H9 (cell line): ENCODE measurements around the gene JARID2. TPM values are rescaled to one million over a fixed set of nuclear protein-coding genes. Genes with fewer than 3 reads are reported as not detected.

Experiments used
- DNase-seq: peaks from one replicate; pipeline ENCODE4 v3.0.0-alpha.2; 2017
- H2AFZ ChIP-seq: one replicate; pipeline ENCODE4 v1.6.1; 2013; ENCODE audit warnings: mild to moderate bottlenecking, low read length, control low read depth, moderate library complexity
- H2AK5ac ChIP-seq: 2 replicates; pipeline ENCODE4 v1.6.1; 2013; ENCODE audit warnings: low read length, control low read depth, mixed read lengths; ENCODE audit not compliant: insufficient read length
- H2BK120ac ChIP-seq: one replicate; pipeline ENCODE4 v1.6.1; 2013; ENCODE audit warnings: low read depth, mild to moderate bottlenecking, low read length, control low read depth, inconsistent platforms; ENCODE audit not compliant: poor library complexity, severe bottlenecking
- H2BK12ac ChIP-seq: 2 replicates; pipeline ENCODE4 v1.6.1; 2013; ENCODE audit warnings: low read length, control low read depth, mixed read lengths, low read depth; ENCODE audit not compliant: insufficient read length
- H2BK15ac ChIP-seq: 2 replicates; pipeline ENCODE4 v1.6.1; 2013; ENCODE audit warnings: low read depth, low read length, control low read depth
- H2BK20ac ChIP-seq: one replicate; pipeline ENCODE4 v1.6.1; 2013; ENCODE audit warnings: low read depth, mild to moderate bottlenecking, low read length, control low read depth, inconsistent platforms; ENCODE audit not compliant: poor library complexity, severe bottlenecking
- H2BK5ac ChIP-seq: 2 replicates; pipeline ENCODE4 v1.6.1; 2013; ENCODE audit warnings: low read length, control low read depth, mixed read lengths; ENCODE audit not compliant: insufficient read length
- H3K14ac ChIP-seq: 2 replicates; pipeline ENCODE4 v1.6.1; 2013; ENCODE audit warnings: low read length, control low read depth; ENCODE audit not compliant: insufficient read depth
- H3K18ac ChIP-seq: 2 replicates; pipeline ENCODE4 v1.6.1; 2013; ENCODE audit warnings: low read depth, mild to moderate bottlenecking, mixed read lengths, low read length, control low read depth; ENCODE audit not compliant: insufficient read length
- H3K23ac ChIP-seq: 2 replicates; pipeline ENCODE4 v1.6.1; 2013; ENCODE audit warnings: low read length, control low read depth, mixed read lengths, low read depth; ENCODE audit not compliant: insufficient read length
- H3K23me2 ChIP-seq: 2 replicates; pipeline ENCODE4 v1.6.1; 2013; ENCODE audit warnings: low read depth, mild to moderate bottlenecking, mixed read lengths, low read length, control low read depth; ENCODE audit not compliant: insufficient read length, poor library complexity, severe bottlenecking
- H3K27ac ChIP-seq: 2 replicates; pipeline ENCODE4 v1.5.1; 2013; ENCODE audit warnings: low read length, control low read depth, mixed read lengths, low read depth; ENCODE audit not compliant: insufficient read length
- H3K27me3 ChIP-seq: 2 replicates; pipeline ENCODE4 v1.6.1; 2013; ENCODE audit warnings: low read length, control low read depth, inconsistent platforms; ENCODE audit not compliant: insufficient read depth
- H3K4ac ChIP-seq: 2 replicates; pipeline ENCODE4 v1.6.1; 2013; ENCODE audit warnings: low read depth, mild to moderate bottlenecking, control low read depth, inconsistent platforms, low read length, moderate library complexity
- H3K4me1 ChIP-seq: 2 replicates; pipeline ENCODE4 v1.6.1; 2013; ENCODE audit warnings: low read length, control low read depth, inconsistent platforms; ENCODE audit not compliant: insufficient read depth
- H3K4me2 ChIP-seq: 2 replicates; pipeline ENCODE4 v1.6.1; 2013; ENCODE audit warnings: low read length, control low read depth, mixed read lengths; ENCODE audit not compliant: insufficient read length, insufficient read depth
- H3K56ac ChIP-seq: 2 replicates; pipeline ENCODE4 v1.6.1; 2013; ENCODE audit warnings: low read depth, mild to moderate bottlenecking, mixed read lengths, low read length, control low read depth; ENCODE audit not compliant: insufficient read length
- H3K79me1 ChIP-seq: 2 replicates; pipeline ENCODE4 v1.6.1; 2013; ENCODE audit warnings: low read depth, mild to moderate bottlenecking, moderate library complexity, low read length, control low read depth, inconsistent platforms; ENCODE audit not compliant: insufficient read depth, poor library complexity, severe bottlenecking
- H3K79me2 ChIP-seq: 2 replicates; pipeline ENCODE4 v1.6.1; 2013; ENCODE audit warnings: low read length, control low read depth, inconsistent platforms; ENCODE audit not compliant: insufficient read depth
- H3K9ac ChIP-seq: 2 replicates; pipeline ENCODE4 v1.6.1; 2013; ENCODE audit warnings: low read length, control low read depth, mixed read lengths; ENCODE audit not compliant: insufficient read length; ENCODE audit errors: extremely low read depth
- H3K9me3 ChIP-seq: one replicate; pipeline ENCODE4 v1.6.1; 2013; ENCODE audit warnings: low read depth, low read length, inconsistent platforms; ENCODE audit not compliant: control insufficient read depth
- H3T11ph ChIP-seq: one replicate; pipeline ENCODE4 v1.6.1; 2013; ENCODE audit warnings: mild to moderate bottlenecking, low read length, control low read depth, inconsistent platforms
- H4K20me1 ChIP-seq: one replicate; pipeline ENCODE4 v1.6.1; 2013; ENCODE audit not compliant: control insufficient read depth, insufficient read length, insufficient read depth
- H4K5ac ChIP-seq: 2 replicates; pipeline ENCODE4 v1.6.1; 2013; ENCODE audit warnings: low read depth, mild to moderate bottlenecking, mixed read lengths, low read length, control low read depth; ENCODE audit not compliant: insufficient read length
- H4K8ac ChIP-seq: replicated peaks from 2 replicates; pipeline ENCODE4 v1.6.1; 2013; ENCODE audit warnings: low read length, control low read depth, mixed read lengths, low read depth; ENCODE audit not compliant: insufficient read length
- H4K91ac ChIP-seq: 2 replicates; pipeline ENCODE4 v1.6.1; 2013; ENCODE audit warnings: low read depth, mild to moderate bottlenecking, moderate library complexity, mixed read lengths, low read length, control low read depth; ENCODE audit not compliant: insufficient read length
- H3K27ac Mint-ChIP-seq, 3 experiments: 2 replicates in 2 of 3; 3 replicates in 1 of 3; pipeline ENCODE4 v1.8.0; 2020 to 2021; ENCODE audit warnings: mixed read lengths in 3 of 3, mild to moderate bottlenecking in 1 of 3, moderate library complexity in 1 of 3
- H3K27me3 Mint-ChIP-seq: 2 replicates; pipeline ENCODE4 v1.8.0; 2021; ENCODE audit warnings: low read depth, mild to moderate bottlenecking, moderate library complexity, mixed read lengths
- H3K36me3 Mint-ChIP-seq, 3 experiments: 2 replicates in 2 of 3; 3 replicates in 1 of 3; pipeline ENCODE4 v1.8.0; 2020 to 2021; ENCODE audit warnings: low read depth in 3 of 3, mixed read lengths in 3 of 3; ENCODE audit not compliant: insufficient read depth in 1 of 3
- H3K4me1 Mint-ChIP-seq, 2 experiments: 2 replicates each; pipeline ENCODE4 v1.8.0; 2020; ENCODE audit warnings: mixed read lengths in 2 of 2
- H3K4me3 Mint-ChIP-seq, 2 experiments: 2 replicates in 1 of 2; 3 replicates in 1 of 2; pipeline ENCODE4 v1.8.0; 2020 to 2021; ENCODE audit warnings: mild to moderate bottlenecking in 2 of 2, mixed read lengths in 2 of 2, moderate library complexity in 1 of 2
- H3K9me3 Mint-ChIP-seq, 2 experiments: 2 replicates in 1 of 2; 3 replicates in 1 of 2; pipeline ENCODE4 v1.8.0; 2020; ENCODE audit warnings: mild to moderate bottlenecking in 2 of 2, mixed read lengths in 2 of 2, moderate library complexity in 1 of 2
- WGBS: extraction: QIAGEN DNeasy Blood & Tissue Kit; methylation state at CpG from one replicate; pipeline ENCODE4 v1.1.7; 2013; ENCODE audit warnings: missing lambda C conversion rate, low lambda C conversion rate, mixed read lengths; ENCODE audit not compliant: insufficient read length; ENCODE audit errors: extremely low coverage; 5-methylcytosine and 5-hydroxymethylcytosine counted together
- total RNA-seq: library from RNA; stranded (reverse); gene quantifications from 2 replicates; pipeline ENCODE4 v1.2.1, GENCODE V29; 2021
- TF ChIP-seq, protein P1 (sequence below): fragments of 200-600 bp; sonication (generic); conservative IDR thresholded peaks from 3 replicates; pipeline ENCODE4 v1.8.0; 2021; ENCODE audit warnings: antibody characterized with exemption, mild to moderate bottlenecking

Gene JARID2
- total RNA-seq, 1 experiment from 2014 or later = 174 TPM

DNA sequence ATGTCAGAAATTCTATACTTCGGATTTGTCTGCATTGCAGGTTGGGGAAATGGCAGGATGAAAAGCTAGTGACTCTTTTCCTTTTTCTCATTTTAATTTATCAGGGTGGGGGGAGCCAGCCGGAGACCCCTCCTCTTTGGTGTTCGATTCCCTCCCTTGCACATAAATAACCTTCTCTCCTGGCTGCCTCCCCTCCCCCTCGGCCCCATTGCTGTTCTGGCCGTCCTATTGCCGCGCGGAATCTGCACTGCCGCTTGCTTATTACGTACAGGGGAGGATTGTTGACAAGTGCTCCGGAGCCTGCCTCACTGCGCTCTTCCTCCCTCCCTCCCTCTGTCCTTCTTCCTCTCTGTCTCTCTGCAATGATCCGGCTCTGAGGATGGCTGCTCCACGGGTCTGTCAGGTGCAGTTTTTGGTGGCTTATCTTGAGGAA, 154.7 kb downstream of the JARID2 start:
- TF ChIP-seq, protein P1, sequence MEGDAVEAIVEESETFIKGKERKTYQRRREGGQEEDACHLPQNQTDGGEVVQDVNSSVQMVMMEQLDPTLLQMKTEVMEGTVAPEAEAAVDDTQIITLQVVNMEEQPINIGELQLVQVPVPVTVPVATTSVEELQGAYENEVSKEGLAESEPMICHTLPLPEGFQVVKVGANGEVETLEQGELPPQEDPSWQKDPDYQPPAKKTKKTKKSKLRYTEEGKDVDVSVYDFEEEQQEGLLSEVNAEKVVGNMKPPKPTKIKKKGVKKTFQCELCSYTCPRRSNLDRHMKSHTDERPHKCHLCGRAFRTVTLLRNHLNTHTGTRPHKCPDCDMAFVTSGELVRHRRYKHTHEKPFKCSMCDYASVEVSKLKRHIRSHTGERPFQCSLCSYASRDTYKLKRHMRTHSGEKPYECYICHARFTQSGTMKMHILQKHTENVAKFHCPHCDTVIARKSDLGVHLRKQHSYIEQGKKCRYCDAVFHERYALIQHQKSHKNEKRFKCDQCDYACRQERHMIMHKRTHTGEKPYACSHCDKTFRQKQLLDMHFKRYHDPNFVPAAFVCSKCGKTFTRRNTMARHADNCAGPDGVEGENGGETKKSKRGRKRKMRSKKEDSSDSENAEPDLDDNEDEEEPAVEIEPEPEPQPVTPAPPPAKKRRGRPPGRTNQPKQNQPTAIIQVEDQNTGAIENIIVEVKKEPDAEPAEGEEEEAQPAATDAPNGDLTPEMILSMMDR = no peak
- Histone ChIP-seq H3K79me2 (peaks cover 97% of the 10 kb centered on the region), H4K91ac (no peak overlapping the region), H3K27ac (no peak overlapping the region), H3K4me2 (peak overlapping the region; percentile 17), H3K14ac (peak overlapping the region; percentile 70), H3K56ac (no peak overlapping the region), H2BK15ac (no peak overlapping the region), H3K23me2 (no peaks in the 10 kb centered on the region), H3K9me3 (no peaks in the 10 kb centered on the region), H3T11ph (no peak overlapping the region), H3K4ac (no peak overlapping the region), H2BK5ac (no peak overlapping the region), H2AK5ac (no peak overlapping the region), H4K20me1 (peaks cover 3% of the 10 kb centered on the region), H2BK12ac (no peak overlapping the region), H3K9ac (no peak overlapping the region), H3K4me1 (peaks cover 37% of the 10 kb centered on the region), H2BK20ac (no peak overlapping the region), H2BK120ac (no peak overlapping the region), H3K18ac (no peak overlapping the region), H3K27me3 (no peaks in the 10 kb centered on the region), H4K5ac (no peak overlapping the region), H3K79me1 (peaks cover 4% of the 10 kb centered on the region), H2AFZ (no peak overlapping the region), H4K8ac (no peak overlapping the region), H3K23ac (no peak overlapping the region)
- Mint-ChIP-seq H3K27me3 (no peaks in the 10 kb centered on the region; the same call in 1 of the 2 replicates), H3K36me3 (no peaks in the 10 kb centered on the region), H3K4me1 (peaks cover 80 to 86% of the 10 kb centered on the region in 2 experiments), H3K4me3 (peak overlapping the region; percentile 18 to 75; a peak in 4 of 5 replicates), H3K27ac (peak overlapping the region; percentile 40 to 89 (median 81); a peak in 5 of 7 replicates), H3K9me3 (no peaks in the 10 kb centered on the region)
- WGBS = no CpG with 5 or more reads among the region's 14 CpGs
- no peak for DNase-seq
